Endodermal cell (in vitro differentiated cells): ENCODE measurements around the gene FGFR3. TPM values are rescaled to one million over a fixed set of nuclear protein-coding genes. Genes with fewer than 3 reads are reported as not detected.

ENCODE experiments used
- DNase-seq: peaks from one replicate; pipeline ENCODE4 v3.0.0-alpha.2; 2017
- H3K27ac ChIP-seq: 2 replicates; pipeline ENCODE4 v1.5.1; 2013; ENCODE audit warnings: mild to moderate bottlenecking, low read depth, low read length, moderate library complexity
- H3K27me3 ChIP-seq: 2 replicates; pipeline ENCODE4 v1.6.1; 2013; ENCODE audit warnings: mild to moderate bottlenecking, low read length, moderate library complexity; ENCODE audit not compliant: insufficient read depth, control insufficient read depth, poor library complexity, severe bottlenecking
- H3K36me3 ChIP-seq: 2 replicates; pipeline ENCODE4 v1.7.0; 2013; ENCODE audit warnings: mild to moderate bottlenecking, low read length, moderate library complexity; ENCODE audit not compliant: control insufficient read depth, insufficient read depth
- H3K4me1 ChIP-seq: one replicate; pipeline ENCODE4 v1.7.0; 2013; ENCODE audit warnings: low read length; ENCODE audit not compliant: control insufficient read depth, insufficient read depth
- H3K4me3 ChIP-seq: 2 replicates; pipeline ENCODE4 v1.5.1; 2013; ENCODE audit warnings: mild to moderate bottlenecking, low read length, moderate library complexity
- H3K9ac ChIP-seq: 2 replicates; pipeline ENCODE4 v1.6.1; 2013; ENCODE audit warnings: mild to moderate bottlenecking, low read length, moderate library complexity; ENCODE audit not compliant: poor library complexity, severe bottlenecking; ENCODE audit errors: extremely low read depth
- H3K9me3 ChIP-seq: 2 replicates; pipeline ENCODE4 v1.6.1; 2013; ENCODE audit warnings: mild to moderate bottlenecking, low read length, moderate library complexity; ENCODE audit not compliant: control insufficient read depth
- H3K27ac Mint-ChIP-seq: 2 replicates; pipeline ENCODE4 v1.8.0; 2020; ENCODE audit warnings: mixed read lengths
- H3K27me3 Mint-ChIP-seq: 2 replicates; pipeline ENCODE4 v1.8.0; 2021; ENCODE audit warnings: mild to moderate bottlenecking, mixed read lengths; ENCODE audit not compliant: insufficient read depth
- H3K36me3 Mint-ChIP-seq: 2 replicates; pipeline ENCODE4 v1.8.0; 2020; ENCODE audit warnings: low read depth, mixed read lengths
- H3K4me1 Mint-ChIP-seq: 2 replicates; pipeline ENCODE4 v1.8.0; 2020; ENCODE audit warnings: mixed read lengths
- H3K4me3 Mint-ChIP-seq: 2 replicates; pipeline ENCODE4 v1.8.0; 2020; ENCODE audit warnings: mild to moderate bottlenecking, moderate library complexity, mixed read lengths
- H3K9me3 Mint-ChIP-seq: 2 replicates; pipeline ENCODE4 v1.8.0; 2020; ENCODE audit warnings: mild to moderate bottlenecking, mixed read lengths
- WGBS, 2 experiments: methylation state at CpG; one replicate each; pipeline versions ENCODE4 v1.1.5 to v1.1.7; 2013; ENCODE audit warnings: missing lambda C conversion rate in 2 of 2, mixed read lengths in 1 of 2; ENCODE audit not compliant: insufficient coverage in 1 of 2, insufficient read length in 1 of 2; 5-methylcytosine and 5-hydroxymethylcytosine counted together
- total RNA-seq, 2 donors: library from RNA; stranded (reverse); fragmentation: NEBNext Ultra II Directional in 1 of 2; extraction: Animal tissue kit (Norgen Biotek cat#: 25700) in 1 of 2; gene quantifications; 2 replicates in 1 of 2; 3 replicates in 1 of 2; pipeline ENCODE4 v1.2.1, GENCODE V29; 2021
- TF ChIP-seq, protein P1 (sequence below): fragments of 200-600 bp; sonication (generic); conservative IDR thresholded peaks from 2 replicates; pipeline ENCODE4 v1.5.0; 2021; ENCODE audit warnings: antibody characterized with exemption, mild to moderate bottlenecking

Gene FGFR3
- total RNA-seq, 2 donors from 2014 or later, result 107 to 125 TPM

DNA sequence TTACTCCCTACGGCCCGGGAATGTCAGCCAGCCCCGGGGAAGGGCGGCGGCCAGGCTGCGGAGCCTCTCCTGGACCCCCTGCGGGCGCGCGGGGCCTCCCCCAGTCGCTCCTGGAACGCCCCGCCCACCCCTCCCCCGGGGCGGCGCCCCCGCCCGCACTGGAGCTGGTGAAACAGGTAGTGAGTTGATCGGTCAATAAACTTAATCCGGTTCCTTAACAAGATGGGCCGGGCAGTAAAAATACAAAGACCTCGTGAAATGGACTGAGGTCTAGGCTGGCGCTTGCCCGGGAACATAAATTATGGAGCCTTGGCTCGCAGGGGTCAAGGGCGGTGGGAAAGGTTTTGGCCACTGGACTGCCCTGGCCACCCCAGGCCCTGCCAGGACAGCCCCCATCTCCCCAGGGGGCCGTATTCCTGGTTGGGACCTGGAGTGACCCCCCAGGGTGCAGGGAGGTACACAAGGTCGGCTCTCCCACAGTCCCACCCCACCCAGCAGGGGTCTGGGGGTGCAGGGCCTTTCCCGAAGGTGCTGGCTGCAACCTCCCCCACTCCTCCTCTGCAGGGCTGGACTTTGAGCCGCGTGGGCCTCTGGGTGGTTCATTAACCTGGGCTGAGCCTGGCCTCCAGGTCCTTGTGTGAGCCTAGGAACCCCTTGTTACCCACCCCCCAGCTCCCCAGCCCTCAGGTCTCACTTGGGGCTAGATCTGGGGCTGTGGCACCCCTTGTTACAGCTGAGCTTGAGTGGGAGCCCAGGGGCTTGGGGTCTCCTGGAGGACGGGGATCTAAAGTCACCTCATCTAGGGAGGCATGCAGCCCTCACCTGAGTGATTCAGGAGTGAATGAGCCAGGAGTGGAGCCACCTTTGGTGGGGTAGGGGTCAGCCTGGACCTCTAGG lies 2.5 kb downstream of the FGFR3 start:
- peaks cover 21% of the 10 kb centered on the region for H3K27me3 Mint-ChIP-seq
- no peak overlapping the region for H3K9ac ChIP-seq
- H3K36me3 ChIP-seq, result no peaks in the 10 kb centered on the region
- DNase-seq, result peak; percentile 76
- H3K4me1 Mint-ChIP-seq, result no peaks in the 10 kb centered on the region
- H3K4me3 Mint-ChIP-seq, result peak overlapping the region; percentile 66
- no peaks in the 10 kb centered on the region for H3K9me3 Mint-ChIP-seq
- H3K36me3 Mint-ChIP-seq, result peaks cover 7% of the 10 kb centered on the region
- TF ChIP-seq, protein P1, sequence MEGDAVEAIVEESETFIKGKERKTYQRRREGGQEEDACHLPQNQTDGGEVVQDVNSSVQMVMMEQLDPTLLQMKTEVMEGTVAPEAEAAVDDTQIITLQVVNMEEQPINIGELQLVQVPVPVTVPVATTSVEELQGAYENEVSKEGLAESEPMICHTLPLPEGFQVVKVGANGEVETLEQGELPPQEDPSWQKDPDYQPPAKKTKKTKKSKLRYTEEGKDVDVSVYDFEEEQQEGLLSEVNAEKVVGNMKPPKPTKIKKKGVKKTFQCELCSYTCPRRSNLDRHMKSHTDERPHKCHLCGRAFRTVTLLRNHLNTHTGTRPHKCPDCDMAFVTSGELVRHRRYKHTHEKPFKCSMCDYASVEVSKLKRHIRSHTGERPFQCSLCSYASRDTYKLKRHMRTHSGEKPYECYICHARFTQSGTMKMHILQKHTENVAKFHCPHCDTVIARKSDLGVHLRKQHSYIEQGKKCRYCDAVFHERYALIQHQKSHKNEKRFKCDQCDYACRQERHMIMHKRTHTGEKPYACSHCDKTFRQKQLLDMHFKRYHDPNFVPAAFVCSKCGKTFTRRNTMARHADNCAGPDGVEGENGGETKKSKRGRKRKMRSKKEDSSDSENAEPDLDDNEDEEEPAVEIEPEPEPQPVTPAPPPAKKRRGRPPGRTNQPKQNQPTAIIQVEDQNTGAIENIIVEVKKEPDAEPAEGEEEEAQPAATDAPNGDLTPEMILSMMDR, result no peak
- peaks cover 7% of the 10 kb centered on the region for H3K4me1 ChIP-seq
- H3K27ac Mint-ChIP-seq, result no peak overlapping the region
- peaks cover 17% of the 10 kb centered on the region for H3K27me3 ChIP-seq
- no peaks in the 10 kb centered on the region for H3K9me3 ChIP-seq
- WGBS, 2 experiments, result 32 to 51% methylated on average over 6 to 32 of the region's 32 CpGs
- no peak overlapping the region for H3K27ac ChIP-seq
- H3K4me3 ChIP-seq, result peak overlapping the region; percentile 80

DNA sequence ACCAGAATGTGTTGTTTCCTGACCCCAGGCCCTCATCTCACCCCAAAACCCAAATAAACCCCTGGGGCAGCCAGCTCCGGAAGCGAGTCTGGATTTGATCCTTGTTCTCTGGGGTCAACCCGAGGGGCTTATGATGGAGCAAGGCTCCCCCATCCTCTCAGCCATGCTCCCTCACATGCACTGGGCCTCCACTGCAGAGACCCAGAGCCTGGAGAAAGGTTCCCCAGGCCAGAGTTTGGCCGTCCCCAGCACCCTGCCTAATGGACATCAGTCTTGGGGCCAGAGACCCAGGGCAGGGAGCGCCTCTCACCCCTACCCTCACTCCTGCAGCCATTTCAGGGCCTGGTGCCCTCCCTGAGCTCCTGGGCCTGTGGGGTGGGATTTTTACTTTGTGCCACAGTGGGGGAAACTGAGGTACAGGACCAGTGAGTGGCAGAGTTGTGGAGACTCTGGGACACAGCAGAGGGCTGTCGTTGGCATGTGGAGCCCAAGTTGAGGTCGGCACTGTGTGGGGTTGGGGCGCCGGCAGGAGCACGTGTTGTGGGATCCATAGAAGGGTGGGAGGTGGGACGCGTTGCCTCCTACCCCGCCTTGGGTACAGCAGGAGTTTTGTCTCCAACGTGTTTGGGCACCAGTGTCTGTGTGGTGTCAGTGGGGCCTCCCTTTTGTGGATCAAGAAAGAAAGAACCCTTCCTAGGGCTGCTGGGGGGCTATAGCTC lies 3.6 kb downstream of the FGFR3 start:
- TF ChIP-seq, protein P1, result no peak
- H3K36me3 Mint-ChIP-seq, result peaks cover 7% of the 10 kb centered on the region
- H3K9ac ChIP-seq, result no peak overlapping the region

DNA sequence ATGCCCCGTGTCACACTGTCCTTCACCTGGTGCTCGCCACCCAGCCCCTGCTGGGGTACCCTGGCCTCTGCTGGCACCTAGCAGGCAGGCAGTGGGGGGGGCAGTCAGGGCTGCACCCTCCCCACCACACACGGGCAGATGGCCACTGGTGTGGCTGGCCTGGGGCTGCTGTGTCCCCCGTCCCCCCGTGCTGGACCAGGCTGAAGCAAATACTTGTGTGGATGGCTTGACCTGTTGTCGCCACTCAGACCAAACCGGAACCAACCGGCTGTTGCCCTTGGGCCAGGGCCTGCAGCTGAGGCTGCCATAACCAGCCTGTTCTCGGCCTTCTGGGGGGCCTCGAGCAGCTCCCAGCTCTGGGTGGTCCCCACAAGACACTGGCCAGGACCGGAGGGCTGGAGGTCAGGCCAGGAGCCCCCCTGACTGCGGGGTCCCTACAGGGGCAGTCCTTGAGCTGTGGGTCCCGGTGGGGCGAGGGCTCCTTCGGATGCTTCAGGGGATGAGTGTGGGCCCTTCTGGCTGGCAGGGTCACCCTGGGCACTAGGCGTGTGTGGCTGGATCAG lies 4.3 kb downstream of the FGFR3 start:
- H3K9ac ChIP-seq, result no peak overlapping the region

More for the DNA sequence above, 3.6 kb downstream of the FGFR3 start:
- Histone ChIP-seq H3K36me3 (no peaks in the 10 kb centered on the region), H3K27ac (no peak overlapping the region), H3K4me1 (peaks cover 7% of the 10 kb centered on the region), H3K4me3 (no peak overlapping the region), H3K27me3 (peaks cover 9% of the 10 kb centered on the region), H3K9me3 (no peaks in the 10 kb centered on the region)
- no peak overlapping the region for H3K4me3 Mint-ChIP-seq
- no peaks in the 10 kb centered on the region for H3K4me1 Mint-ChIP-seq
- WGBS, 2 experiments, result 95 to 98% methylated on average over 7 to 14 of the region's 14 CpGs
- DNase-seq, result no peak
- no peak overlapping the region for H3K27ac Mint-ChIP-seq
- no peaks in the 10 kb centered on the region for H3K9me3 Mint-ChIP-seq
- peaks cover 10% of the 10 kb centered on the region for H3K27me3 Mint-ChIP-seq

More for the DNA sequence above, 4.3 kb downstream of the FGFR3 start:
- Histone ChIP-seq H3K9me3 (no peaks in the 10 kb centered on the region), H3K36me3 (no peaks in the 10 kb centered on the region), H3K4me1 (peaks cover 7% of the 10 kb centered on the region), H3K4me3 (no peak overlapping the region), H3K27ac (no peak overlapping the region), H3K27me3 (peaks cover 1% of the 10 kb centered on the region)
- TF ChIP-seq, protein P1, result no peak
- 94 to 98% methylated on average over 9 to 16 of the region's 16 CpGs for WGBS, 2 experiments
- no peaks in the 10 kb centered on the region for H3K9me3 Mint-ChIP-seq
- no peaks in the 10 kb centered on the region for H3K4me1 Mint-ChIP-seq
- no peak overlapping the region for H3K27ac Mint-ChIP-seq
- DNase-seq, result no peak
- H3K27me3 Mint-ChIP-seq, result peaks cover 3% of the 10 kb centered on the region
- no peak overlapping the region for H3K4me3 Mint-ChIP-seq
- H3K36me3 Mint-ChIP-seq, result peaks cover 7% of the 10 kb centered on the region
